ENCODE measurements around the gene CST6. TPM values are rescaled to one million over a fixed set of nuclear protein-coding genes. Genes with fewer than 3 reads are reported as not detected.

Gene CST6
- total RNA-seq, 1 donor from 2014 or later, result not detected

DNA sequence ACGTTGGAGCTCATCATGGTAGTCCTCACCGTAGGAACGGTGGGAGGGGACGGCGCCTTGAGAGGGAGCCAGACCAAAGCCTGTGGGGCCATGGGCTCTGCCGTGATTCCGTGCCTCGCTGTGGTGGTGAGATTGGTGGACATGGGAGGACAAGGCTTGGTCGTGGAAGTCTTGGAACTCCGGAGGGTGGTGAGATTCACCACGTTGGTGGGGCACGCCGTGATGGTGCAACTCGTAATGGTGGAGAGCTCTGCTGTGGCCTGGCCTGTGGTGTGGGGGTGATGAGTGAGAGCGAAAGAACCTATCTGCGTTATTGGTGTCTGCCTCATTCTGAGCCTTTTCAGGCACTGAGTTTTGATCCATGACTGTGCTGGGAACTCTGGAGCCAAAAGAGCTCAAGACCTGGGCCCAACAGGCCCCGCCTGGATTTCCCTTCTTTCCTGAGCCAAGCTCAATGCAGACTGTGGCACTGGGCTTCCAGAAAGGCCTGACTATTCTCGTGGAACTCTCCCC, 14.3 kb downstream of the CST6 start, which contains the start of gene CATSPER1:
Gene CATSPER1 (minus strand): TSS at position 463 of the 513 bp plus-strand sequence. CDS start 100 bp downstream, at position 363.
- no peaks in the 10 kb centered on the region for H3K4me1 Mint-ChIP-seq (ENCODE audit: low read depth)
- no peak within 1 kb of the TSS for H3K4me3 Mint-ChIP-seq (ENCODE audit: low read depth)
- TF ChIP-seq, protein P1, sequence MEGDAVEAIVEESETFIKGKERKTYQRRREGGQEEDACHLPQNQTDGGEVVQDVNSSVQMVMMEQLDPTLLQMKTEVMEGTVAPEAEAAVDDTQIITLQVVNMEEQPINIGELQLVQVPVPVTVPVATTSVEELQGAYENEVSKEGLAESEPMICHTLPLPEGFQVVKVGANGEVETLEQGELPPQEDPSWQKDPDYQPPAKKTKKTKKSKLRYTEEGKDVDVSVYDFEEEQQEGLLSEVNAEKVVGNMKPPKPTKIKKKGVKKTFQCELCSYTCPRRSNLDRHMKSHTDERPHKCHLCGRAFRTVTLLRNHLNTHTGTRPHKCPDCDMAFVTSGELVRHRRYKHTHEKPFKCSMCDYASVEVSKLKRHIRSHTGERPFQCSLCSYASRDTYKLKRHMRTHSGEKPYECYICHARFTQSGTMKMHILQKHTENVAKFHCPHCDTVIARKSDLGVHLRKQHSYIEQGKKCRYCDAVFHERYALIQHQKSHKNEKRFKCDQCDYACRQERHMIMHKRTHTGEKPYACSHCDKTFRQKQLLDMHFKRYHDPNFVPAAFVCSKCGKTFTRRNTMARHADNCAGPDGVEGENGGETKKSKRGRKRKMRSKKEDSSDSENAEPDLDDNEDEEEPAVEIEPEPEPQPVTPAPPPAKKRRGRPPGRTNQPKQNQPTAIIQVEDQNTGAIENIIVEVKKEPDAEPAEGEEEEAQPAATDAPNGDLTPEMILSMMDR (IDR thresholded peaks at IDR 0.05; ENCODE audit: unreplicated experiment), result no peak
- H3K36me3 Mint-ChIP-seq (ENCODE audit: insufficient read depth), result no peaks in the 10 kb centered on the region
- H3K27me3 Mint-ChIP-seq, result peaks cover 40% of the 10 kb centered on the region
- H3K9me3 Mint-ChIP-seq (ENCODE audit: low read depth), result no peaks in the 10 kb centered on the region
- no peak for DNase-seq (ENCODE audit: low spot score, unreplicated experiment)
- no peak within 1 kb of the TSS for H3K27ac Mint-ChIP-seq

DNA sequence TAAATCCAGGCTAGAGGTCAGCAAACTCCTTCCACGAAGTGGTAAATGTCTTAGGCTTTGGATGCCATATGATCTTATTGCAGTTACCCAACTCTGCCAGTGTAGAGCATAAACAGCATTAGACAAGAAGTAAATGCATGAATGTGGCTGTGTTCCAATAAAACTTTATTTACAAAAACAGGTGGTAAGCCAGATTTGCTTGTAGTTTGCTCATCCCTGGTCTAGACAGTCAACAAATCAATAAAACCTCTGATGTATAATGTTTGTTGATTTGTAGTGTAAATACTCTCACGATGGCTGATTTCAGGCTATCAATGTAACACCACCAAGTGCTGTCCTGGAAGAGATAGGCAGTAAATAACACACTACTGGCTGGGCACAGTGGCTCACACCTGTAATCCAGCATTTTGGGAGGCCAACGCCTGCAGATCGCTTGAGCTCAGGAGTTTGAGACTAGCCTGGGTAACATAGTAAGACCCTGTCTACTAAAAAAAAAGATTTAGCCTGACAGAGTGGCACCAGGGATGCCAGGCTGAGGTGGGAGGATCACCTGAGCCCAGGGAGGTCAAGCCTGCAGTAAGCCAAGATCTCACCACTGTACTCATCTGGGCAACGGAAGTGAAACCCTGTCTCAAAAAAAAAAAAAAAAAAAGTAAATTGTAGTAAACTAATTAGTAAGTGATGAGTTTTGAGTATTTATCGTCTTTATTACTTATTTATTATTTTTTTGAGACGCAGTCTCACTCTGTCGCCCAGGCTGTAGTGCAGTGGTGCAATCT, 21.3 kb downstream of the CST6 start:
- Mint-ChIP-seq H3K4me3 (ENCODE audit: low read depth) (no peak overlapping the region), H3K27ac (no peak overlapping the region), H3K36me3 (ENCODE audit: insufficient read depth) (no peaks in the 10 kb centered on the region), H3K27me3 (peaks cover 9% of the 10 kb centered on the region), H3K4me1 (ENCODE audit: low read depth) (no peaks in the 10 kb centered on the region), H3K9me3 (ENCODE audit: low read depth) (peaks cover 5% of the 10 kb centered on the region)
- no peak for DNase-seq (ENCODE audit: low spot score, unreplicated experiment)
- TF ChIP-seq, protein P1 (IDR thresholded peaks at IDR 0.05; ENCODE audit: unreplicated experiment), result no peak

DNA sequence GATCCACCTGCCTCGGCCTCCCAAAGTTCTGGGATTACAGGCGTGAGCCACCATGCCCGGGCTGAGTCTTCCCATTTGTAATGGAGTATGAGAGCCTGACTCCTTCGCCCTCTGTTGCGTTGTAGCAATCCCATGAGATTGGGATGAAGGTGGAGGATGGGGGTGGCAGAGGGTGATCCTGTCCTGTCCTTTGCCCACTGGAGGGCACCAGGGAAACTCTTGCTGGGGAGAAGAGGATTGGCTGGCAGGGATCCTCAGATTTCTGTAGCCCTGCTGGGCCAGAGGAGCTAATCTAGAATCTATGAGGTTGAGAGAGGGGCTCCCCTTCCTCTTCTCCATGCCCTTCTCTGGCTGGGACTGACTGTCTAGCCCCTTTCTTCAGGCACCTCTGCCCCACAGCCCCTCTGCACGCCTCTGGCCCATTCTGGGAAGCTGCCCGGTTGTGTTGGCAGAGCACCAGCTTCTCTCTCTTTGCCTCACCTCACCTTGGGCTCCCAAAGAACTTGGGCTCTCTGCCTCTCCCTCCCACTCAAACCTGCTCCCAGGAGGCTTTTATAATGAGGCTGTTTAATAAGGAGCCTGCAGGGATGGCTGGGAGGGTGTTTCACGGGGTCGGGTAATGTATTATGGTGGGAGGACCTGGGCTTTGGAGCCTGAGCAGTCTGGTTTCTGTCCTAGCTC, 24.0 kb downstream of the CST6 start:
- Mint-ChIP-seq H3K4me1 (ENCODE audit: low read depth) (no peaks in the 10 kb centered on the region), H3K27me3 (peaks cover 7% of the 10 kb centered on the region), H3K36me3 (ENCODE audit: insufficient read depth) (no peaks in the 10 kb centered on the region), H3K9me3 (ENCODE audit: low read depth) (peaks cover 5% of the 10 kb centered on the region), H3K4me3 (ENCODE audit: low read depth) (no peak overlapping the region), H3K27ac (no peak overlapping the region)
- TF ChIP-seq, protein P1 (IDR thresholded peaks at IDR 0.05; ENCODE audit: unreplicated experiment), result no peak
- DNase-seq (ENCODE audit: low spot score, unreplicated experiment), result no peak

DNA sequence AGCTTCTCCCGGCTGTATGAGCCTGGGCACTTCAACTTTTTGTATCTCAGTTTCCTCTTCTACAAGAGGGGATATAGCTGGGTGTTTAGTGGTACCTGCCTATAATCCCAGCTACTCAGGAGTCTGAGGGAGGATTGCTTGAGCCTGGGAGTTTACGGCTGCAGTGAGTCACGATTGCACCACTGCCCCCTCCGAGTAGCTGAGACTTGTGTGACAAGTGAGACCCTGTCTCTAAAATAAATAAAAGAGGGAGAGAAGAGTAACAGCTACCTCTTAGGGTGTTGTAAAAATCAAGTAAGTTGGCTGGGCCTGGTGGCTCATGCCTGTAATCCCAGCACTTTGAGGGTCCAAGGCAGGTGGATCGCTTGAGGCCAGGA, 24.5 kb downstream of the CST6 start:
- Mint-ChIP-seq H3K4me3 (ENCODE audit: low read depth) (no peak overlapping the region), H3K27ac (no peak overlapping the region), H3K4me1 (ENCODE audit: low read depth) (no peaks in the 10 kb centered on the region), H3K9me3 (ENCODE audit: low read depth) (peaks cover 5% of the 10 kb centered on the region), H3K36me3 (ENCODE audit: insufficient read depth) (no peaks in the 10 kb centered on the region), H3K27me3 (peaks cover 7% of the 10 kb centered on the region)
- DNase-seq (ENCODE audit: low spot score, unreplicated experiment), result no peak
- TF ChIP-seq, protein P1 (IDR thresholded peaks at IDR 0.05; ENCODE audit: unreplicated experiment), result no peak

DNA sequence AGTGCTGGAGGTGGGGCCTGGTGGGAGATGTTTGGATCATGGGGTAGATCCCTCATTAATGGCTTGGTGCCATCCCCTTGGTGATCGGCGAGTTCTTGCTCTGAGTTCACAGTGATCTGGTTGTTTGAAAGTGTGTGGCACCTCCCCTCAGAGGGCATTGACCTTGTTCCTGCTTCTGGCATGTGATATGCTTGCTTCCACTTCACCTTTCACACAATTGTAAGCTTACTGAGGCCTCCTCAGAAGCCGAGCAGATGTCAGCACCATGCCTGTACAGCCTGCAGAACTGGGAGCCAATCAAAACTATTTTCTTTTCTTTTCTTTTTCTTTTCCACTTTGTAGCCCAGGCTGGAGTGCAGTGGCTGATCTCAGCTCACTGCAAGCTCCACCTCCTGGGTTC, 25.5 kb downstream of the CST6 start:
- Mint-ChIP-seq H3K4me1 (ENCODE audit: low read depth) (no peaks in the 10 kb centered on the region), H3K27ac (no peak overlapping the region), H3K4me3 (ENCODE audit: low read depth) (no peak overlapping the region), H3K9me3 (ENCODE audit: low read depth) (peaks cover 5% of the 10 kb centered on the region), H3K27me3 (peaks cover 7% of the 10 kb centered on the region), H3K36me3 (ENCODE audit: insufficient read depth) (no peaks in the 10 kb centered on the region)
- TF ChIP-seq, protein P1 (IDR thresholded peaks at IDR 0.05; ENCODE audit: unreplicated experiment), result no peak
- DNase-seq (ENCODE audit: low spot score, unreplicated experiment), result no peak
